HG03520 (cell line): Measurements from ENCODE around the gene KCNJ12.
"Not testable (repeated sequence)": the region's sequence is repeated elsewhere in the genome, so short reads cannot be mapped to it uniquely, and the experiment has no call there.

Experiments
- ATAC-seq: cut with Tn5 transposase; IDR thresholded peaks from one replicate; pipeline ENCODE4 v1.9.1; 2021; ENCODE audit warnings: mild to moderate bottlenecking, moderate library complexity; ENCODE audit not compliant: unreplicated experiment

KCNJ12 gene

DNA sequence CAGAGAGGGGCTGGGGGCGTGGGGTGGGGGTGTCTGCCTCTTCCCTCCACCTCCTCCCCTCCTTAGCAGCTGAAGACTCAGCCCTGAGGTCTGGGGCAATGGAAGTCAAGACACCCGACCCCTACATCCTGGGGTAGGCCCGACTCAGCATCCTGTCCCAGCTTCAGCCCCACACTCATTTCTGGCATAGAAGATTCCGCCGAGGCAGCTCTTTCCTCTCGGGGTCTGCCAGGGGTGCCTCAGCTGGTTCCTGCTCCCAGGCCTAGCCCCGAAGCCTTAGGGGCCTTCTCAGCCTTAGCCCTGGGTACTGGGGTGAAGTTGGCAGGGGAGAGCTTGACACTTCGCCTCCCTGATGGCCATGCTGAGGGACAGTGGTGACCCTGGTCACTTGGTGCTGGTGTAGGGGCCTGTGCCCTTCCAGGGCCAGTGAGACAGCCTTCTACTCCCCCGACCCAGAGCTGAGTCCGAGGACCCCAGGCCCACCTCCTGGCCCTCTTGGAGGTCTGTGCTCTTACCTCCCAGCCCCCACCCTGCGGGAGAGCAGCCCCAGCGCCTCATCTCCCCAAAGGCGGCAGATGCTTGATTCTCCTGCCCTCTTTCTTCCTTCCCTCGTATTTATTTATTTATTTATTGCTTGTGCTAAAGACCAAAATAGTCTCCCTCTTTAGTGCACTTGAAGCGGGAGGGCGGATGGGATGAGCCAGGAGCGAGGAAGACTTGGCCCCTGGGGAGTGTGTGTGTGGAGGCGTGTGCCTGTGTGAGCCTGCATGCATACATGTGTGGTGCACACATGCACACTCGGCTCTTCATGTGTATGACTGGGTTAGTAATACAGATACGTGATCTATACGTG, 42.5 kb downstream of the KCNJ12 start:
- no peak for ATAC-seq

DNA sequence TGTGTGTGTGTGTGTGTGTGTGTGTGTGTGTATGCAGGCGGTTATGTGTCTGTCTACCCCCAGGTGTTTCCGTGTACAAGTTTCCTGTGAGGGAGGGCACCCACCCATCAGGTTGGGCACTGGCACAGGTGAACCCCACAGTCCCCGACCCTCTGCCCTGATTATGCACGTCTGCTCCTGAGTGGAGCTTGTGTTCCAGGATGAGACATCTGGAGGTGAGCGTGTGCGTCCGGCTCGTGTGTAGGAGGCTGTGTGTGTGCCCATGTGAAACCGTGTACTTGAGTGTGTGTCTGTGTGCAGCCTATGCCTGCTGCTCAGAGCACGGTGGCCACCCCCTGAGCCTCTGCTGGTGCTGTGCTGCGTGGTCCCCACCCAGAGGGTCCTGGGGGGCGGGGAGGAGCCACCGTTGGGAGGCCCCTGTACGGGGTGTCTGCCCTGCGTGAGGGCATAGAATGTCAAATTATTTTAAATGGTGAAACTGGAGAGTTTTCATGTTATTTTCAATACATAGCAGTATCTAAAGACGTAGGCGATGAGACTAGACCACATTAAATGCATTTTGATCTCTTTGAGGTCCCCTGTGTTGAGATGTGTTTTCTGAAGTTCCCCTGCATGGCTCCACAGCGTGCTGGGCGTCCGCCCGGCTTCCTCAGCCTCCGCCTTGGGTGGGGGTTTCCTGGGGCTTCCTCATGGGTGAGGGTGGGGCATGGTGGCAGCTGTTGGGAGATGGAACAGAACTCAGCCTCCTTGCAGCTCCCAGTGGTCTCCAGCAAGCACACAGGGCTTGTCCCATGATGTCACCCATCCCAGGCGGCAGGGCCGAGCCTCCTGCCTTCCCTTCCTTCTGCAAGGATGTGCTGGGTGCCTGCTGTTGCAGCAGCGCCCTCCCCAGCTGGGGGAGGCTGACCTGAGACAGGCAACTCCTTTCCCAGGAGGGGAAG, 43.4 kb downstream of the KCNJ12 start:
- ATAC-seq: no peak

DNA sequence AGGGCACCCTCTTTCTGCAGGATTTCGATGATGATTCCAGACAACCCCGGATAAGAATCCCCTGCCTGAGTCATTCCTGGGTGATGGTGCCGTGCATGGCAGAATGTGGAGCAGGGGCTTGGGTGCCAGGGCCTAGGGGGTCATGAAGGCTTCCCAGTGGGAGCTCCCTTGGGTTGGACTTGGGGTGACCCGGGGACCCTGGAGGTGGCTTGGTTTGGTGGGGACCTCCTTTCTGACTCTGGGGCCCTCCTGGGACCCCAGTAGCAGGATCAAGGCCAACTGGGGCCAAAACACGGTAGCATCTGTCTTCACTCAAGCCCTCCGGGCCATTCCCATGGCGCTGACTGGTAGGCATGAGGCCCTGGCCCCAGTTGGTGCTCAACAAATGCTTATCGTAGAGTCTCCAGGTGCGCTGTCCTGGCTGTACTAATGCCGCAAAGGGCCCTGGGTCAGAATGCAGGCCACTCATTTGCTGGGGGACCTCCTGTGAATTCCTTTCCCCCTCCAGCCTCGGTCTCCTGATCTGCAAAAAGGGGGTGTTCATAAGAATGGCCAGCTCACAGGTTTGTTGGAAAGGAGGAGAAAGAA, 44.4 kb downstream of the KCNJ12 start:
- ATAC-seq: not testable (repeated sequence)

DNA sequence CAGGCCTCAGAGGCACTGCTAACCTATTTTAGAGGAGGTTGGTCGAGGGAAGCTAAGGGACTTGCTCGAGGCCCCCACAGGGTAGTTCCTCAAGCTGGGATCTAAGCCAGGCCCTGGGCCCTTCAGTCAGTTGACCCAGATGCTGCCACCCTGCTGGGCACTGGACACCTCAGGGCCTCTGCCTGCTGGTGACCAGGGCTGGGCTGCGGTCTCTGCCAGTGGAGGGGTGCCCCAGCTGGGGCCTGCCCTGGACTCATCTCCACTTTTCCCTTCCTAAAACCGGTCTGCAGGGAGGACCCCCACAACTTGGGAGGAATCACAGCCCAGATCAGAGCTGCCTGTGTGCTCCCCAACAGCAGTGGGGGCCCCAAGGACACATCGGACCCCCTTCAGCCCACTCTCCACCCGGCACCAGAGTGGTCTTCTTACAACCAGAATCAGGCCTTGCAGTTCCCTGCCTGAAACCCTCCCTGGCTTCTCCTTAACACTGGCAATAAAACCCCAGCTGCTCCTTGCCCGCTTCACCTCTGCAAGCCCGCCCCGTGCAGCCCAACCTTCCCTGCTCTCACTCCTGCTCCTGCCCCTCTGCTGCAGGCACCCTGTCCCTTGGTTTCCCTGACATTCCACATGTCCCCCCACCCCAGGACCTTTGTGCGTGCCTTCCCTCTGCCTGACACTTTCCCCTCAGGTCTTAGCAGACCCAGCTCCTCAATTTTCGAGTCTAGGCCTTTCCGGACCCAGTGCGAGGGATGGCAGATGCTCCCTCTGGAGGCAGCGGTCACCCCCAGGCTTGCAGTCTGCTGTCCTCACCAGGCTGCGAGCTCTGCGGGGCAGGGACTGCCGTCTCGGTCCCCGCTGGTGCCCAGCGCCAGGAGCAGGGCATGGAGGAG, 45.5 kb downstream of the KCNJ12 start:
- ATAC-seq: not testable (repeated sequence)

DNA sequence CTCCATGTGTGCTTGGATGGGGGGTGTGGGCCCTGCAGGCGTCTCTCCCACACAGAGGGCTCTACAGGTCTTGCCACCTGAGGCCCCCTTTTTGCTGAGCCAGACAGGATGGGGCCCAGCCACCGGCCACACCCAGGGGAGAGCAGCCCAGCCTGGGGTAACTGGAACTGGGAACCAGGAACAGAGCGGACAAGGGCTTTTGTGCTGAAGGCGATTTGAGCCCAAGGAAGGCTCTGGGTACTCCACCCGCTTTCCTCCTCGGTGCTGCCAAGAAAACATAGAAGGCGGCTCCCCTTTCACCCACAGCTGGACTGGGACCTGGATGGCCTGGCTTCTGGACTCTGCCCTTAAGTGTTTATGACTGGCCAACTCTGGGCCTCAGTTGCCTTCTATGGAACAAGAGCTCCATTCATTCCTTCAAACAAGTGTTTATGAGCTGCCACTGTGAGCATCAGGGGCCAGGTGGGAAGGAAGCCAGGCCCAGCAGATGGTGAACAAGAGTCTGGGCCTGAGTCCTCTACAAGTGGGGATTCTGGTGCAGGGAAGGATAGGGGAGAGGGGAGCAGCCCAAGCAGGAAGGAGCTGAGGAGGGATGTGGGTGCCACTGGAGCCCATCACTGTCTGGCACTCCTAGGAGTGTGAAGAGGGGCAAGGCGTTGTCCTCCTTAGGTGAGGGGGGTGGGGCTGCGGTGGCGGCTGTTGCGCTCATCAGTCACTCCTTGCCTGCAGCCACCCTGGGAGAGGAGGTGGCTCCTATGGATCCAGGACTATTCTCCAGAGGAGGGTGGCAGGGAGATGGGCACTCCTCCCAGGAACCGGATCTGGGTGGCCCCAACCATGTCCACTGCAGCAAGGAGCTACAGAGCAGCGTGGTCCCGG, 46.4 kb downstream of the KCNJ12 start:
- not testable (repeated sequence) for ATAC-seq

DNA sequence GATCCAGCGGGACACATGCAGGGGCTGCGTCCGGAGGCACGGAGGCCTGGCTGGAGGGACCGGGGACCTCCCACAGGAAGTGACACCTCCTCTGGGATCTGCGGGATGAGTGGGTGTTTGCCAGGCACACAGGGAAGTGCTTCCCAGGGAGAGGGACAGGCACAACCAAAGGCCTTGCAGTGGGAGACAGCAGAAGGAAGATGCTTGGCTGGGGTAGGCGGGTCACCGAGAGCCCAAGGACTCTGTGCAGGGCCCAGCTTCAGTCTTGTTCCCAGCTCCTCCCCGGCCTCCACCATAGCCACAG, 47.0 kb downstream of the KCNJ12 start:
- ATAC-seq: not testable (repeated sequence)

DNA sequence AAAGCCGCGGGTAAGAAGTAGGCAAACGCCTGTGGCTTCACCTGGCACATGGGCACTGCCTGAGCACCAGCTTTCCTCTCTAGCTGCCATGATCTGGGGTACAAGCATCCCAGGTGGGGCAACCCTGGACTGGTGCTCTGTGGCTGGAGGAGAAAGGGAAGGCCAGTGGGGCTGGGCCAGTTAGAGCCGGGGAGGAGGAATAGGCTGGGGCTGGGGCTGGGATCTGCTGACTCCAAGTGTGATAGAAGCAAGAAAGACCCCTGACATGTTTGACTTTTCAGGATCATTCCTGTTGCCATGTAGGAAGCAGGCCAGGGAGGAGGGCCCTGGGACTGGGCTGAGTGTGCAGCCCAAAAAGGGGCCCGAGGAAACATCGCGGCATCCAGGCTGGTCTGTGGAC, 48.5 kb downstream of the KCNJ12 start:
- not testable (repeated sequence) for ATAC-seq

DNA sequence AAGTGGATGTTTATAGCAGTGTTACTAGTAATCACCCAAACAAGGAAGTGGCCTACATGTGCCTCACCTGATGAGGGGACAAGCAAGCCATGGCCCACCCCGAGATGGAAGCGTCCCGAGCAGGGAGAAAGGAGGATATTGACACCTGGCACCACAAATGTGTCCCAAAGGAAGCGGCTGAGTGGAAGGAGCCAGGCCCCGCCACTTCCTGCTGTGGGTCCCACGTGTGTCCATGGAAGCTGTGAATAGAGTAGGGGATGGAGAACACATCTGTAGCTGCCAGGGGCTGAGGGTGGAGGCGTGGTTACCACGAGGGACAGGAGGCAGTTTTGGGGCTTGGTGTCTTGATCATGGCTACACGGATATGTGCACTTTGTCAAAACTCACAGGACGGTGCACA, 49.2 kb downstream of the KCNJ12 start:
- ATAC-seq: no peak

DNA sequence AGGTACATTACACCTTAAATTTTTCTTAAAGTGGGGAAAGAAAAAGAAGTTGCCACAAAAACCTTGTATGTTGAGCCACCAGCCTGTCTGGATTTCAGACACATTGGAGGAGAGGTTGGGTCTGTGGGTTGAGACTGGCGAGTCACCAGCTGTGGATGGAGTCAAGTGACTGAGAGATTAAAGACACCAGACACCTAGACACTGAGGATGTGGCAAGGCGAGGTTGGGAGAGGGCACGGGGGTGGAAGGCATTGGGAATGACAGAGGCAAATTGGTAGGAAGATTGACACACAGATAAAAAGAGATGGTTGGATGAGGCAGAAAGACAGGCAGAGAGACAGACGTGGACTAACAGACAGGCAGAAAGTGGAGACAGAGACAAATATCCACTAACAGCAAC, 49.6 kb downstream of the KCNJ12 start:
- ATAC-seq: no peak

DNA sequence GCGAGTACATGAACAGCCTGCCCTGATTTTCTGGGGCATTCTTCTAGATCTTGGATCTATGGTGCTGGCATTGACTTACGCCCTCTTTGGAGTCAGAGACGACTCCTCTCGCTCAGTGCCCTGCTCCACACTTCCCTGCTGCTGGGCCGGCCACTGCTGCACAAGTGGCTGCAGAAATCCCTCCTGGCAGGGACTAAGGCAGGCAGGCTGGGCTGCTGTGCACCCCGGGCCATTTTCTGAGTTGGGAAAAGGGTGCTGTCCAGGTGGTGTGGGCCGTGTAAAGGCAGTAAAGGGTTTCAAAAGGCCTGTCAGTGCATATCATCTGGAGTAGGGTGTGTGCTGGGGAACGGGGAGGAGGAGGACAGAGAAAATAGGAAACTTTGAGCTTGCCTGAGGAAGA, 50.1 kb downstream of the KCNJ12 start:
- not testable (repeated sequence) for ATAC-seq

DNA sequence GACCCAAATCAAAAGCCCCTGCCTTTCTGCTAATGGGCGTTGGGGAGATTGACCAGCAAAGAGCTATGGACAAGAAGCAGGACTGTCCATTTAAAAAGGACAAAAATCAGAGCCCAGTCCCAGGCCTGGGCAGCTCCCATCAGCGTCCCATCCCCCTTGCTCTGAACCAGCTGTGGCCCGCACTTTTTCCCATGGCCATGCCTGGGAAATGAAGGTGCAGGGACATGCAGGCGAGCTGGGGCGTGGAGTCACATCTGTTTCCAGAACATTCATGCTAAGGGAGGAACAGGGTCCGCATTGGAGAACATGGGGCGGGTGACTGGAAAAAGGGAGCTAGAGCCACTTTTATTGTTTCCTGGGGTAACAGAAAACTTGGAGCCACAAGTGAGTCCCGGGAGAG, 50.7 kb downstream of the KCNJ12 start:
- not testable (repeated sequence) for ATAC-seq

DNA sequence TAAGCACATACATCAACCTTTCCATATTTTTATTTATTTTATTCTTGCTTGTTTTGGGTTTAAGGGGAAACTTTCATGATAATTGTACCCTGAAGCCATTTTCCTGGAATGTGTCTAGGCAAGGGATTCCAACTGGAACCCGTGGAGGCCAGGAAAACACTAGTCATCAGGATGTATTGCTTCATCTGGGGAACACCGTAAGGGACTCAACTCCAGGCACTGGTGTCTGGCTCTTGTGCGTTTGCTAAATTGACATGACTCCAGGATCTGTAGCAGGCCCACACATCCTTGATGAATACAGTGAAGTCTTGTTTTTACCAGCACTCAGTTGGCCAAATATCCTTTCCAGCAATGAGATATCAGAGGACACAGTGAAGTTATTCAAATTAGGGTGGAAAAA, 51.6 kb downstream of the KCNJ12 start:
- not testable (repeated sequence) for ATAC-seq

DNA sequence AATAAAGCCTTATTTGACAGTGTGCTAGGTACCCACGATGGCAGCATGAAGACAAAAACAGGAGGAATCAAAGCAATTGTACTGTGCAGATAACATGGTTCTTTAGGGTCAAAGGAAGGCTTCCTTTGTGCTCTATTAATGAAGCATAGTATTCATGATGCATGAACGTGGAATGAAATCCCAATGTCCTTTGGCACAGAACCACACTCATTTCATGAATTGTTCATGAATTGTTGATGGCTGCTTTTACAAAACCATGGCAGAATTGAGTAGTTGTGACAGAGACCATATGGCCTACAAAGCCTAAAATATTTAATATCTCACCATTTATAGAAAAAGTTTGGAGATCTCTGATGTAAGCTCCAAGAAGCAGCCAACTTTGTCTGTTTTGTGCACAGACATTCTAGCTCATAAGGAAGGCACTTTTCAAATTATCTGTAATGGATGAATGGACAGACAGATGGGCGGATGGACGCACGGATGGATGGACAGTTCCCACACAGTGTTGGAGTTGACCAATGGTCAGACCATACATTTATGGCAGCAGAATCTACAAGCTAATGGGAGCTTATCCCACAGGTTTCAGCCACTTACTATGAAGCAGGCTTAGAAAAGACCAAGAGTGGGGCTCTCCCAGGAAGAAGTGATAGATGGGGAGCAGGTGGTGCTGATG, 52.7 kb downstream of the KCNJ12 start:
- ATAC-seq: not testable (repeated sequence)

DNA sequence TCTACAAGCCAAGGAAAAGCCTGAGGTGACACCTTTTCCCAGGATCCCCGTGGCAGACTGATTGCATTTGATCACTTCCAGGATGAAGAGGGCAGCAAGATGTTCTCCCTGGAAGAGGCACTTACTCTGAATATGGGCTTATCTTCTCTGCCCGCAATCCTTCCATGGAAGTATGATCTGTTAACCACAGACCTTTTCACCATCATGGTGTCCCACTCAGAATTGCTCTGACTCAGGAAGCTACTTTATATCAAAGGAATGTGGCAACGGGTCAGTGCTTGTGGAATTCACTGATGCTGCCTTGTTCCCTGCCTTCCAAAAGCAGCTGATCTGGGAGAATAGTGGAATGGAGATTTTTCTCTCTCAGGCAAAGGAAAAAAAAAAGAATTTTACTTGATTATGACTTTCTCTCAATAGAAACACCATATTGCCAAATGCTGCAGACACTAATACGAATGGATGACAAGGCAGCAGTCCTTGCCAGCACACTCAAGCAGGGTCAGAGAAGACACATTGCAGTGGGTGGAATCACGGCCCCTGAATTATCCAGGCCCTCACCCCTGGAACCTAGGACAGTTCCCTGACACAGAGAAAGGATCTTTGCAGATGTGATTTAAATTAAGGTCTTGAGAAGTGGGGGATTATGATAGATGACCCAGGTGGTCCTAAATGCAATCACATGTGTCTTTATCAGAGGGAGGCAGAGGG, 53.9 kb downstream of the KCNJ12 start:
- not testable (repeated sequence) for ATAC-seq

DNA sequence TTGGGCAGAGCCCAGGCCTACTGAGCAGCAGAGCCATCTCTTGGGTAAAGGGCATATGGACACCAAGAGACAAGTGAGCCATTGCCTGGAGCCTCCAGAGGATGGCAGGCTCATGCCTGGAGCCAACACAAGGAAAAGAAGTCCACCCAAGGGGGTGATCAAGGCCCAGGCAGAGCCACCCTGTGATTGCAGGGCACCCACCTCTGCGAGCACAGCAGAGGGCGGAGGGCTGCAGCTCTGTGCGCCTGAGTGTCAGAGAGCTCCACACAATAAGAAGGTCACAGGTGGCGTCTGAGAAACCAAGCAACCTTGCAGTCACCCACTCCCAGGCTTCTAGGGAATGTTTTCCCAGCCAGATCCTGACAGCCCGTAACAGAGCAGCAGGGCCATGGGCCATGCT, 57.8 kb downstream of the KCNJ12 start:
- not testable (repeated sequence) for ATAC-seq

DNA sequence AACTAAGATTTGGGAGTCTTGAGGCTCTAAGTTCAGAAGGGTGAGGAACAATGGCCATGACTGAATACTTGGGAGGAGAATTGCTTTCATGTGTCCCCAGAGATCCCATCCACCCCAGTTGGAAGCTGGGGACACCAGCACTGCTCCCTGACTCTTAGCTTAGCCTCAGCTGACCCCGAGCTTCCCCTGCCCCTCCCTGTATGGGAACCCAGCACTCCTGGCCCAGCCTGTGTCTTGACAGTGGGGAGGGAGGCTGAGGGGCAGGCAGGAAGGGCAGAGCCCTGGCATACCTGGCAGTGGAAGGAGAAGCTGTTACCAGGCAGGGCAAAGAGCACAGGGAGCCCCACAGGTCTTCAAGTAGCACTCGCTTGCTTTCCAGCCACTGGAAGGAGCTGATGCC, 58.8 kb downstream of the KCNJ12 start:
- ATAC-seq: not testable (repeated sequence)

DNA sequence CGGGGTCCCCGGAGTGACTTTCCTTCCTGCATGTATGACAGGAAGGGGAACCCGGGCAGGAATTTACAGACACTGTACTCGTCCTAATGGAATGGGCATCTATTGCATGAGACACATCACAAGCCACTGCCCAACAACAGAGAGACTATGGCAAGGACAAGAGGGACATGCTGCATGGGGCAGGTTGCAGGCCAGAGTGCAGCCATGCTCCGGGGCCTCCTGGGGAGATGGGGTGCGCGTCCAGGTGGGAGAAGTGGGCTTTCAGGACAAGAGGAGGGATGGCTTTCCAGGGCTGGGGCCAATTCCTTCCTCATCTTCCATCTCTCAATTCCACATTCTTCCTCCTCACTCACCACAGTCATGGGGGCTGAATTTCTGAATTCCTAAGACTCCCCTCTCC, 60.3 kb downstream of the KCNJ12 start:
- ATAC-seq: not testable (repeated sequence)
